Epithelial cell of alveolus of lung (primary cell): ENCODE measurements around the gene FTSJ1. TPM values are rescaled to one million over a fixed set of nuclear protein-coding genes. Genes with fewer than 3 reads are reported as not detected.

Experiments
- total RNA-seq: library from RNA; depleted of rRNA; stranded (reverse); fragments of >200 nt; gene quantifications from 2 replicates; pipeline ENCODE4 v1.2.1, GENCODE V29; 2015

FTSJ1 gene, protein sequence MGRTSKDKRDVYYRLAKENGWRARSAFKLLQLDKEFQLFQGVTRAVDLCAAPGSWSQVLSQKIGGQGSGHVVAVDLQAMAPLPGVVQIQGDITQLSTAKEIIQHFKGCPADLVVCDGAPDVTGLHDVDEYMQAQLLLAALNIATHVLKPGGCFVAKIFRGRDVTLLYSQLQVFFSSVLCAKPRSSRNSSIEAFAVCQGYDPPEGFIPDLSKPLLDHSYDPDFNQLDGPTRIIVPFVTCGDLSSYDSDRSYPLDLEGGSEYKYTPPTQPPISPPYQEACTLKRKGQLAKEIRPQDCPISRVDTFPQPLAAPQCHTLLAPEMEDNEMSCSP
- total RNA-seq, result 68.1 and 78.2 TPM in 2 replicates

DNA sequence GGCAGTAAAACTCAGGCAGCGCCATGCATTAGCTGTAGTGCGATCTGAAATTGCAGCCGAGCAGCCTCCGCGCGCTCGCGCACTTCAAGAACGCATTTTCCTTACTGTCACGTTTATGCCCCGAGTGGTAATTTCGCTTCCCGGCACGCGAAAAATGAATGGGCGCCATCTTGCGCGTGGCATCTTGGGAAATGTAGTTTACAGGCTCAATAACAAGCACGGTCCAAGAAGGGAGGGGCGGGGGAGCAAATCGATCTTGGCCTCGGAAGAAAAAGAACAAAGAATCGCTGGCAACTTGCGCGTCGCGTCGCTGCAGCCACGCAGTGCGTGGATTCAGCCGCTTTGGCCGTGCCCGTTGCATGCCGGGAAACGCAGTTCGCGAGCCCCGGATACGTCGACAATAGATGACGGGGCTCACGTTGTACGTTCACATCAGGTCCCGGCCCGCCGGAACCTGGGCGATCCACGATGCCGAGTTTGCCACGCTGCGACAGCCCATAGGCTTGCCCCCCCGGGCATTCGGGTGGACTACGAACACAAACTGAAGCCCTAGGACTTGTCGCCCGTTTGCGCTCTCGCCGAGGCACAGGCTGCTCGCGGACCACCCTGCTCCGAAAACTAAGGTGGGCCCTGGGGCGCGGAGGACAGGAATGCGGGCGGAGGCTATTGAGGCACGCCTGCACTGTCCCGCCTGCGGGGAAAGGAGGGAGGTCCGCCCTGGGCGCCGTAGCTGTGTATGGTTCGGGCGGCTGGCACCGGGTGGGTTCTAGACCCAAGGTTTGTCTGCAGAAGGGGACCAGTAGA, at the start of gene FTSJ1:
Gene FTSJ1 (plus strand): TSS at position 426 of the 804 bp plus-strand sequence. CDS start 1,849 bp downstream, outside the sequence.

DNA sequence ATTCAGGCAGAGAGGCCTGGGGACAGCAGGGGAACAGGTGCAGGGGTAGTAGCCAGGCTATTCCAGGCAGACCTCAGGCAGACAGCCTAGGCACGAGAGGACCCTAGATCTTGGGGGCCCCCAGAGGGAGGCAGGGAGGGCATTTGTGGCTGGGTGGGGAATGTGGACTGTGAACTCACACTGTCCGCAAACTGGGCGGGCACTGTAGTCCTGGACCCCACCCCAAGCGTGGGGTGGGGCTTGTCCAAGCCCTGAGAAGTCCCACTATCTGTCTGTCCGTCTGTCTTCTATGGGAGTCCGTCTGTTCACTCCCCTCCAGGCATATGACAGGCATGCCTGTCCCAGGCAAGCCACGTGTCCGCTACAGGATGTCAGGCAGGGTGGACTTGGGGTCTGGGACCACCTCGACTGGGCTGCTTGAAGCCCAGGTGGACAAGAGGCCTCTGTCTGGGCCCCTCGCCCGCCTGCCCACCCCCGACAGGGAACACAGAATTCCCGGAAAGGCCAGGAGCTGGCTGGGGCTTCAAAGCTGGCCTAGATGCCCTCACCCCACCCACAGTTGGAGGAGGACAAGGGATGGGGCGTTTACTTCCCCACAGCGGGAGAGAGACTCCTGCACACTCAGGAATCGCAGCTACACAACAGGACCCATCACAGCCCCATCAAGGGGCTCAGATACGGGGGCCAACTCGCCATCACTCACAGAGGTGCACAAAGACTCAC, 5.7 kb upstream of the FTSJ1 start, which contains the start of gene SLC38A5:
Gene SLC38A5 (minus strand): TSS at position 151 of the 723 bp plus-strand sequence. CDS start 2,336 bp downstream, outside the sequence.

DNA sequence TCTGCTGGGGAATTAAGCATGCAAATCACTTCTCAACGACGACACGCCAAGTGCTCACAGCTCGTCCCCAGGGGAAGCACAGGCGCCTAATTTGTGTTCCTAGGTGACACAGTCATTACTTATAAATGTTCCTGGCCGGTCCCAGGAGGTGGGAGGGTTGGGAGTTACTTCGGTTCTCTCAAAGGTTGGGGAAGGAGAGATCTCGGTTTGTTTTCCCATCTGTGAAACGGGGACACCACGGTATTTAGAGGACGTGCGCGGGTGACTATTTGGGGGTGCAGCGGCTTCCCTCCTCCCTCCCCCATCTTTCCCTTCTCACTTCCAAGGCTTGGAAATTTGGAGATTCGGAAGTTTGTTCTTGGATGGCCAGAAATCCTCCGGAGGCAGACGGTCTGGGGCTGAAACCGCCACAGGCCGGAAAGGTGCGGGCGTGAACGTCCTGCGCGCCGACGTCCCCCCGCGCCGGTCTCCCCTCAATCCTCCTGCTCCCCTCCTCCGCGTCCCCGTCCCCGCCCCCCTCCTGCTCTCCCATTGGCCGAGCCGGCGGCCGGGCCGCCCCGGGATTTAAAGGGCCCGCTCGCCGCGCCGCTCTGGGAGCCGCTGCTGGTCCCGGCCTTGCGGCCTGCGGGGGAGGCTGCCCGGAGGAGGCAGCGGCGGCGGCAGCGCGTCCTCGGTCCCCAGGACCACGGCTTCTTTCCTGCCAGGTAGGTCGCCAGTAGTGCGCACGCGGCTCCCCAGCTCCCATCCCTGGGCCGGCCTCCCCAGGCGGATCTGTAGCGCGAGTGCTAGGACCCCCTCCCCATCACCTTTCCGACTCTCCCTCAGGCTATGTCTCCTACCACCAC, 32.6 kb downstream of the FTSJ1 start, which contains the start of gene PORCN:
Gene PORCN (plus strand): TSS at position 593 of the 845 bp plus-strand sequence. CDS start 829 bp downstream, outside the sequence.

DNA sequence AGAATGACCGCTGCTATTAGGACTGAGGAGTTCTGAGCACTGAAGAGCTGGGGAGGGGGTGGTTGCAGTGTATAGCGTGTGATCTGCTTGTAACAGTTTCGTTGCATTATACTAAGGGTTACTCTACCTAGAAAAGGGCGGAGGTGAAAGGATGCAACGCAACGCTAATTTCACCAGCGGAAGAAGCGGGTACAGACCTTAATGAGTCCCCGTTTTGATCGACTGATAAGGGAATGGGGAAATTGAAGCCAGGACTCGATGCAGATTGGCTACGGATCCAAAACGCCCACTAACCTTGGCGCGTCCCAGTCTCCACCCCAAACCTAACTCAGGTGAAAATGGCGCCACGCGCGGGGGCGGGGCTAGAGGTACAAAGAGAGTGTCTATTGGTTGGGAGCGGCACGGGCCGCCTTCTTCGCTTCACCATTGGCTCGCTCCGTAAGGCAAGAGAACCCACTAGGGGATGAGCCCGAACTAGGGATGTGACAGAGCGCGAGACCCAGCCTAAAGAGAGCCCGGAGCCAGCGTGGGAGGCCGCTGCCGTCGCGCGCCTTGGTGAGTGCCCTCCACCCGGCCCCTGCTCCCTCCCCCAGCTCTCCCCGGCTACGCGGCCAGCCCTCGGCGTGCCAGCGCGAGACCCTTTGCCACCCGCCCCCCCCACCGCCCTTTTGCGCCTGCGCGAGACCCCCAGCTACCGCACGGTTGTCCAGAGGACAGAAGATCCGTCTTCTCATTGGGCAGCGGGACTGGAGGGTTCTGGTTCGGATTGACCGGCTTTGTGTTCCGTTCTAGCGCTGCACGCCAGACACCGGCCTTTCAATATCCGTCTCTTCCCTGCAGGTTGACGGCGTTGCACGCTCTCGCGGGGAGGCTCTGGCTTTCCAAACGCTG, 45.6 kb downstream of the FTSJ1 start, which contains the start of gene EBP:
Gene EBP (plus strand): TSS at position 456 of the 891 bp plus-strand sequence. CDS start 1,964 bp downstream, outside the sequence.

Other genes with a start within 250 kb of the FTSJ1 start
- gene SSX1, start 220.8 kb upstream of the FTSJ1 start, total RNA-seq, result not detected in 2 replicates
- gene SSX3, start 119.5 kb upstream of the FTSJ1 start, total RNA-seq, result not detected in 2 replicates
- gene SSX4, start 92.7 kb upstream of the FTSJ1 start, total RNA-seq, result not detected in 2 replicates
- not detected in 2 replicates for gene SSX4B, start 64.2 kb upstream of the FTSJ1 start, total RNA-seq
- 42.2 and 78.2 TPM in 2 replicates for gene SLC38A5, start 5.9 kb upstream of the FTSJ1 start, total RNA-seq
- gene PORCN, start 32.8 kb downstream of the FTSJ1 start, total RNA-seq, result 20.2 and 32.2 TPM in 2 replicates
- 41.4 and 143 TPM in 2 replicates for gene EBP, start 45.6 kb downstream of the FTSJ1 start, total RNA-seq
- gene TBC1D25, start 63.5 kb downstream of the FTSJ1 start, total RNA-seq, result 7.9 and 10.0 TPM in 2 replicates
- 198 and 260 TPM in 2 replicates for gene RBM3, start 98.3 kb downstream of the FTSJ1 start, total RNA-seq
- gene WDR13, start 121.3 kb downstream of the FTSJ1 start, total RNA-seq, result 165 and 216 TPM in 2 replicates
- 0.13 and 0.48 TPM in 2 replicates for gene WAS, start 207.6 kb downstream of the FTSJ1 start, total RNA-seq
- 4.4 and 12.4 TPM in 2 replicates for gene SUV39H1, start 220.5 kb downstream of the FTSJ1 start, total RNA-seq